Brain microvascular endothelial cell (primary cell): ENCODE measurements around the gene RAD9B.

Experiments
- DNase-seq: peaks from one replicate; pipeline ENCODE4 v3.0.0-alpha.2; 2020
- H3K27ac ChIP-seq: fragments of 250-450 bp; sonication (Bioruptor Pico); 2 replicates; pipeline ENCODE4 v1.5.1; 2020; ENCODE audit warnings: mild to moderate bottlenecking, moderate library complexity
- H3K27me3 ChIP-seq: fragments of 250-450 bp; sonication (Bioruptor Pico); replicated peaks from 2 replicates; pipeline ENCODE4 v1.5.1; 2020; ENCODE audit warnings: mild to moderate bottlenecking
- H3K36me3 ChIP-seq: fragments of 250-450 bp; sonication (Bioruptor Pico); replicated peaks from 2 replicates; pipeline ENCODE4 v1.5.1; 2020; ENCODE audit warnings: mild to moderate bottlenecking
- H3K4me3 ChIP-seq: 2 replicates; pipeline ENCODE4 v1.5.1; 2011; ENCODE audit warnings: low read depth, mild to moderate bottlenecking, control low read depth, low read length, moderate library complexity
- in situ Hi-C: cut with HindIII; loops from 2 replicates; pipeline ENCODE4 v1.10.0; 2017; ENCODE audit warnings: low sequenced_read_pairs, low pct_ligation_motif_present
- TF ChIP-seq, protein P1 (sequence below): IDR thresholded peaks from 2 replicates; pipeline ENCODE4 v1.5.1; 2011; ENCODE audit warnings: low read depth, mild to moderate bottlenecking, moderate library complexity, low read length, control low read depth, inconsistent platforms; ENCODE audit errors: missing control alignments

The RAD9B gene

GRCh38 chr12:110546339-110546738 lies 44.2 kb downstream of the RAD9B start:
- H3K36me3 ChIP-seq, result peaks cover 2% of the 10 kb centered on the region
- H3K27me3 ChIP-seq, result no peaks in the 10 kb centered on the region
- TF ChIP-seq, protein P1, sequence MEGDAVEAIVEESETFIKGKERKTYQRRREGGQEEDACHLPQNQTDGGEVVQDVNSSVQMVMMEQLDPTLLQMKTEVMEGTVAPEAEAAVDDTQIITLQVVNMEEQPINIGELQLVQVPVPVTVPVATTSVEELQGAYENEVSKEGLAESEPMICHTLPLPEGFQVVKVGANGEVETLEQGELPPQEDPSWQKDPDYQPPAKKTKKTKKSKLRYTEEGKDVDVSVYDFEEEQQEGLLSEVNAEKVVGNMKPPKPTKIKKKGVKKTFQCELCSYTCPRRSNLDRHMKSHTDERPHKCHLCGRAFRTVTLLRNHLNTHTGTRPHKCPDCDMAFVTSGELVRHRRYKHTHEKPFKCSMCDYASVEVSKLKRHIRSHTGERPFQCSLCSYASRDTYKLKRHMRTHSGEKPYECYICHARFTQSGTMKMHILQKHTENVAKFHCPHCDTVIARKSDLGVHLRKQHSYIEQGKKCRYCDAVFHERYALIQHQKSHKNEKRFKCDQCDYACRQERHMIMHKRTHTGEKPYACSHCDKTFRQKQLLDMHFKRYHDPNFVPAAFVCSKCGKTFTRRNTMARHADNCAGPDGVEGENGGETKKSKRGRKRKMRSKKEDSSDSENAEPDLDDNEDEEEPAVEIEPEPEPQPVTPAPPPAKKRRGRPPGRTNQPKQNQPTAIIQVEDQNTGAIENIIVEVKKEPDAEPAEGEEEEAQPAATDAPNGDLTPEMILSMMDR, result no peak
- in situ Hi-C loops, result no loop called here
- H3K4me3 ChIP-seq, result no peak overlapping the region
- peak; percentile 66 for DNase-seq
- peak overlapping the region; percentile 61 for H3K27ac ChIP-seq

DNA sequence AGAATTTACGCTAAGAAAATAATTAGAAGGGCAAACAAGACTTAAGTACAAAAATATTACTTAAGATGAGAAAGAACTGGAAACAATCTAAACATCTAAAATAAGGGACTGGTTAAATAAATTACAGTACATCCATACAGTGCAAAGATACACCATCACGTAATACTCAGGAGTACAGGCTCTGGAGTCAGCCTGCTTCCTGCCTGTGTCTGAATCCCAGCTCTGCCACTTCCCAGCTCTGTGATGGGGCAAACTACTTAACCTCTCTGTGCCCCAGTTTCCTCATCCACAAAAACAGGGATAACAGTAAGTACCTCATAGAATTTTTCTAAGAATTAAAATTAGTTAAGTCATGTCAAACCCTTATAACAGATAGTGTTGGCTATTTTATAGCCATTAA lies 45.0 kb downstream of the RAD9B start:
- Histone ChIP-seq H3K27me3 (no peaks in the 10 kb centered on the region), H3K4me3 (no peak overlapping the region), H3K27ac (no peak overlapping the region), H3K36me3 (peaks cover 2% of the 10 kb centered on the region)
- in situ Hi-C loops, result no loop called here
- no peak for DNase-seq
- TF ChIP-seq, protein P1, result no peak

GRCh38 chr12:110548678-110549077 lies 46.5 kb downstream of the RAD9B start:
- TF ChIP-seq, protein P1, result no peak
- no peak overlapping the region for H3K4me3 ChIP-seq
- in situ Hi-C loops, result no loop called here
- H3K27ac ChIP-seq, result peak overlapping the region; percentile 24
- no peaks in the 10 kb centered on the region for H3K27me3 ChIP-seq
- peak; percentile 41 for DNase-seq
- peaks cover 2% of the 10 kb centered on the region for H3K36me3 ChIP-seq

- TF ChIP-seq, protein P1, result no peak
- no peak for DNase-seq
- H3K4me3 ChIP-seq, result no peak overlapping the region
- H3K36me3 ChIP-seq, result peaks cover 2% of the 10 kb centered on the region
- in situ Hi-C loops, result no loop called here
- H3K27ac ChIP-seq, result no peak overlapping the region
- H3K27me3 ChIP-seq, result no peaks in the 10 kb centered on the region
These were observed 47.6 kb downstream of the RAD9B start for GRCh38 chr12:110549716-110550115.

DNA sequence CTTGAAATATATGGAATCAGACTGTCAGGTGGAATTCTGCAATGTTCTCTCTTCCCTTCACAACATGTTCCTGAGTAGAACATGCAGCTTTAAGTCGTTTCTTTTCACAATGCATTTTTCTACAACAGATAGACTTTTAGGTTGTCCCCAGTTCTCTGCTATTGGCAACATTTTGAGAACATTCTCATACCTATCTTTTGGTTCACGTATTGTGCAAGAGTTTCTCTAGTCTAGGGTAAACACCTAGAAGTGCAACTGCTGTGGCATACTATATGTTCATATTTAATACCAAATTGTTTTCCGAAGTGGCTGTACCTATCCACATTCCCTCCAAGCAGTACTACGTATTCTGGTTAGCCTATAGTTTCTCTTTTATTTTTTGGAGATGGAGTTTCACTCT lies 48.9 kb downstream of the RAD9B start:
- no peak for DNase-seq
- no peak overlapping the region for H3K4me3 ChIP-seq
- in situ Hi-C loops, result no loop called here
- H3K36me3 ChIP-seq, result peaks cover 2% of the 10 kb centered on the region
- no peaks in the 10 kb centered on the region for H3K27me3 ChIP-seq
- no peak overlapping the region for H3K27ac ChIP-seq
- TF ChIP-seq, protein P1, result no peak
